IMR-90 (cell line): Measurements from ENCODE around the gene SNRNP27. TPM values are rescaled to one million over a fixed set of nuclear protein-coding genes. Genes with fewer than 3 reads are reported as not detected.

ENCODE experiments used
- ATAC-seq: fragments of 200-7000 bp; cut with Tn5 transposase; 2 replicates; pipeline ENCODE4 v1.9.1; 2020; ENCODE audit warnings: low read depth, mild to moderate bottlenecking, moderate library complexity
- BruUV-seq: library from RNA; stranded (reverse); fragments of 400-500 nt; replicated peaks from 2 replicates; lab custom pipeline; 2021; lab: Mats Ljungman, UMichigan
- CTCF ChIA-PET: fragments of 300-600 bp; formaldehyde crosslinking; extraction: SDS; loops from one replicate; lab custom pipeline; 2021; ENCODE audit warnings: antibody characterized with exemption; lab: Yijun Ruan, JAX
- POLR2A ChIA-PET: fragments of 300-600 bp; sonication (Branson Sonifier 250); formaldehyde crosslinking; loops from one replicate; lab custom pipeline; 2022; ENCODE audit warnings: antibody characterized with exemption; ENCODE audit not compliant: unreplicated experiment; lab: Charles Lee
- DNase-seq: peaks from one replicate; pipeline ENCODE4 v3.0.0; 2013
- H2AFZ ChIP-seq: replicated peaks from 2 replicates; pipeline ENCODE3; 2013; ENCODE audit warnings: low read length, mild to moderate bottlenecking; ENCODE audit not compliant: poor library complexity
- H2AK5ac ChIP-seq: 2 replicates; pipeline ENCODE4 v1.6.1; 2013; ENCODE audit warnings: low read depth, low read length, inconsistent platforms
- H2AK9ac ChIP-seq: replicated peaks from 2 replicates; pipeline ENCODE3; 2013; ENCODE audit warnings: mild to moderate bottlenecking, low read depth, low read length, moderate library complexity; ENCODE audit not compliant: poor library complexity
- H2BK120ac ChIP-seq: 2 replicates; pipeline ENCODE4 v1.6.1; 2013; ENCODE audit warnings: low read depth, low read length, inconsistent platforms
- H2BK15ac ChIP-seq: 3 replicates; pipeline ENCODE4 v1.6.1; 2013; ENCODE audit warnings: low read depth, low read length, inconsistent platforms
- H2BK20ac ChIP-seq: 2 replicates; pipeline ENCODE4 v1.6.1; 2013; ENCODE audit warnings: low read depth, mild to moderate bottlenecking, inconsistent platforms, low read length, moderate library complexity
- H2BK5ac ChIP-seq: 2 replicates; pipeline ENCODE4 v1.6.1; 2013; ENCODE audit warnings: mild to moderate bottlenecking, low read depth, low read length, inconsistent platforms; ENCODE audit not compliant: poor library complexity, severe bottlenecking
- H3K14ac ChIP-seq: replicated peaks from 2 replicates; pipeline ENCODE4 v1.6.1; 2013; ENCODE audit warnings: low read depth, low read length, inconsistent platforms
- H3K18ac ChIP-seq: 2 replicates; pipeline ENCODE4 v1.6.1; 2013; ENCODE audit warnings: low read depth, low read length, control low read depth
- H3K23ac ChIP-seq: 2 replicates; pipeline ENCODE4 v1.6.1; 2013; ENCODE audit warnings: low read depth, low read length, inconsistent platforms
- H3K27ac ChIP-seq: 2 replicates; pipeline ENCODE4 v1.5.1; 2013; ENCODE audit warnings: mild to moderate bottlenecking, control low read depth, low read length; ENCODE audit not compliant: insufficient read depth
- H3K27me3 ChIP-seq: 2 replicates; pipeline ENCODE4 v1.6.1; 2013; ENCODE audit warnings: low read length; ENCODE audit not compliant: control insufficient read depth, insufficient read depth
- H3K36me3 ChIP-seq: 2 replicates; pipeline ENCODE4 v1.6.1; 2013; ENCODE audit warnings: low read length, mixed read lengths; ENCODE audit not compliant: control insufficient read depth, insufficient read depth
- H3K4ac ChIP-seq: 2 replicates; pipeline ENCODE4 v1.6.1; 2013; ENCODE audit warnings: low read depth, low read length, inconsistent platforms
- H3K4me1 ChIP-seq: 2 replicates; pipeline ENCODE4 v1.6.1; 2013; ENCODE audit warnings: low read length, mixed read lengths; ENCODE audit not compliant: control insufficient read depth, insufficient read depth
- H3K4me2 ChIP-seq: 2 replicates; pipeline ENCODE4 v1.6.1; 2013; ENCODE audit warnings: low read depth, mild to moderate bottlenecking, control low read depth, low read length, moderate library complexity
- H3K4me3 ChIP-seq: 2 replicates; pipeline ENCODE4 v1.5.1; 2013; ENCODE audit warnings: low read depth, mild to moderate bottlenecking, control low read depth, low read length, moderate library complexity; ENCODE audit not compliant: insufficient read depth
- H3K56ac ChIP-seq: 2 replicates; pipeline ENCODE4 v1.6.1; 2013; ENCODE audit warnings: low read length, inconsistent platforms; ENCODE audit not compliant: insufficient read depth; ENCODE audit errors: extremely low read depth
- H3K79me1 ChIP-seq, 2 experiments: 2 replicates each; pipeline ENCODE4 v1.6.1; 2013; ENCODE audit warnings: low read length in 2 of 2, inconsistent platforms in 1 of 2, low read depth in 1 of 2
- H3K9ac ChIP-seq: 2 replicates; pipeline ENCODE4 v1.6.1; 2013; ENCODE audit warnings: low read depth, low read length, control low read depth
- H3K9me1 ChIP-seq: 2 replicates; pipeline ENCODE4 v1.6.1; 2013; ENCODE audit warnings: low read length, inconsistent platforms; ENCODE audit not compliant: insufficient read depth
- H3K9me3 ChIP-seq: 2 replicates; pipeline ENCODE4 v1.6.1; 2013; ENCODE audit warnings: low read length; ENCODE audit not compliant: control insufficient read depth, insufficient read depth
- H4K20me1 ChIP-seq: 2 replicates; pipeline ENCODE4 v1.6.1; 2013; ENCODE audit warnings: low read length, inconsistent platforms; ENCODE audit not compliant: insufficient read depth
- H4K5ac ChIP-seq: 2 replicates; pipeline ENCODE4 v1.6.1; 2013; ENCODE audit warnings: mild to moderate bottlenecking, low read depth, low read length, control low read depth
- H4K8ac ChIP-seq, 2 experiments: 2 replicates each; pipeline ENCODE4 v1.6.1; 2013; ENCODE audit warnings: low read depth in 2 of 2, low read length in 2 of 2, control low read depth in 1 of 2, inconsistent platforms in 1 of 2
- H4K91ac ChIP-seq: 2 replicates; pipeline ENCODE4 v1.6.1; 2013; ENCODE audit warnings: low read depth, low read length, inconsistent platforms; ENCODE audit not compliant: insufficient read depth
- POLR2A ChIP-seq: IDR thresholded peaks from 2 replicates; pipeline ENCODE4 v1.6.1; 2012; ENCODE audit warnings: mild to moderate bottlenecking, low read depth, low read length
- RCOR1 ChIP-seq: IDR thresholded peaks from 2 replicates; pipeline ENCODE4 v1.6.1; 2012; ENCODE audit warnings: mild to moderate bottlenecking, low read length, improper control_type of control experiment; ENCODE audit not compliant: insufficient replicate concordance
- dilution Hi-C: fragments of 300-500 bp; cut with HindIII; formaldehyde crosslinking; loops from one replicate; pipeline ENCODE4 v1.14.3; 2018; ENCODE audit warnings: low sequenced_read_pairs; ENCODE audit not compliant: unreplicated experiment
- in situ Hi-C: fragments of 300-500 bp; cut with MboI; formaldehyde crosslinking; loops from 3 replicates; pipeline ENCODE4 v1.14.3; 2019; ENCODE audit warnings: low sequenced_read_pairs, inconsistent platforms, mixed read lengths
- intact Hi-C: fragments of 100-400 bp; cut with micrococcal nuclease; formaldehyde crosslinking; loops from 2 replicates; pipeline ENCODE4 v1.10.0; 2022
- polyA plus RNA-seq, 3 experiments: library from polyadenylated mRNA; depleted of rRNA; stranded (reverse); fragments of >200 nt; gene quantifications; 2 replicates each; pipeline ENCODE4 v1.2.3, GENCODE V29; 2012; ENCODE audit warnings: low replicate concordance in 1 of 3
- total RNA-seq: library from RNA; depleted of rRNA; stranded (reverse); fragments of >200 nt; gene quantifications from 2 replicates; pipeline ENCODE4 v1.2.3, GENCODE V29; 2012

The SNRNP27 gene
- total and polyA plus RNA-seq, 2 of the 4 experiments (the other 2 are of a cell fraction) = 8.8 to 48.3 TPM

DNA sequence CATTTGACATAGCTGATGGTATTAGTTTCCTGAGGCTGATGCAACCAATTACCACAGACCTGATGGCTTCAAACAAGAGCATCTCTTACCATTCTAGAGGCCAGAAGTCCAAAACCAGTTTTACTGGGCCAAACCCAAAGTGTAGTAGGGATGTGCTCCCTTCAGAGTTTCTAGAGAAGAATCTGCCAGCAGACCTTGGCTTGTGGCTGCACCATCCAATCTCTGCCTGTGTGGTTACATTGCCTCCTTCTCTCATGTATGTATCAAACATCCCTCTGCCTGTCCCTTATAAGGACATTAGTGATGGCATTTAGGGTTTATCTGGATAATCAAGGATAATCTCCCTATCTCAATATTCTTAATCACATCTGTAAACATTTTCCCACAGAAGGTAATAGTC is 4.5 kb upstream of the SNRNP27 start:
- in situ Hi-C loops = no loop called here
- H4K91ac ChIP-seq = no peak overlapping the region
- no peak overlapping the region for H2AK9ac ChIP-seq
- H3K27me3 ChIP-seq = no peaks in the 10 kb centered on the region
- TF ChIP-seq POLR2A = no peak
- TF ChIP-seq RCOR1 = no peak
- H3K18ac ChIP-seq = no peak overlapping the region
- dilution Hi-C loops = no loop called here
- BruUV-seq = no TSS peak
- no peak overlapping the region for H4K8ac ChIP-seq
- ATAC-seq = no peak
- ChIA-PET CTCF (no interaction called here), POLR2A (no interaction called here)
- peaks cover 5% of the 10 kb centered on the region in 2 experiments; a peak in 2 of 4 replicates for H3K79me1 ChIP-seq
- no peaks in the 10 kb centered on the region for H3K9me1 ChIP-seq
- H4K20me1 ChIP-seq = no peaks in the 10 kb centered on the region
- no peak overlapping the region for H4K5ac ChIP-seq
- no peak overlapping the region for H2BK5ac ChIP-seq
- H3K56ac ChIP-seq = no peak overlapping the region
- no peak overlapping the region for H3K4me2 ChIP-seq
- H2AFZ ChIP-seq = no peak overlapping the region
- no peak overlapping the region for H3K27ac ChIP-seq
- H3K14ac ChIP-seq = no peak overlapping the region
- DNase-seq = no peak
- no peak overlapping the region for H2BK120ac ChIP-seq
- intact Hi-C loops = loop anchor here (5.0 to 10.0 kb wide), 2 partner anchors 37 to 55 kb away; no protein-coding TSS in a partner anchor
- H3K36me3 ChIP-seq = no peaks in the 10 kb centered on the region
- H3K23ac ChIP-seq = no peak overlapping the region
- H2BK15ac ChIP-seq = no peak overlapping the region
- no peaks in the 10 kb centered on the region for H3K4me1 ChIP-seq
- H2BK20ac ChIP-seq = no peak overlapping the region
- no peak overlapping the region for H3K4ac ChIP-seq
- H3K9ac ChIP-seq = no peak overlapping the region
- H3K9me3 ChIP-seq = peaks cover 2% of the 10 kb centered on the region; the same call in 1 of the 2 replicates
- no peak overlapping the region for H2AK5ac ChIP-seq
- H3K4me3 ChIP-seq = no peak overlapping the region
